ENCODE measurements around the gene CCDC34. TPM values are rescaled to one million over a fixed set of nuclear protein-coding genes. Genes with fewer than 3 reads are reported as not detected.

The CCDC34 gene
- polyA plus RNA-seq, 1 experiment: 1.8 TPM

DNA sequence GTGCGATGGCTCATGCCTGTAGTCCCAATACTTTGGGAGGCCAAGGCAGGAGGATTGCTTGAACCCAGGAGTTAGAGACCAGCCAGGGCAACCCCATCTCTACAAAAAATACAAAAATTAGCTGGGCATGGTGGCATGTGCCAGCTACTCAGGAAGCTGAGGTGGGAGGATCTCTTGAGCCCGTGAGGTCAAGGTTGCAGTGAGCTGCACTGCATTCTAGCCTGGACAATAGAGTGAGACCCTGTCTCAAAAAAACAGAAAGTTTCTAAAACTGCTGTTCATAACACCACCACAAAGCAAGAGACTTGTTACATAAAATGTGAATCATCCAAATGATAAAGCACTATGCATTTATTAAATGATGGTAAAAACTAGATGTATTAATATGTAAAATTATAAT lies 40.2 kb upstream of the CCDC34 start:
- POLR2A ChIA-PET: no interaction called here

DNA sequence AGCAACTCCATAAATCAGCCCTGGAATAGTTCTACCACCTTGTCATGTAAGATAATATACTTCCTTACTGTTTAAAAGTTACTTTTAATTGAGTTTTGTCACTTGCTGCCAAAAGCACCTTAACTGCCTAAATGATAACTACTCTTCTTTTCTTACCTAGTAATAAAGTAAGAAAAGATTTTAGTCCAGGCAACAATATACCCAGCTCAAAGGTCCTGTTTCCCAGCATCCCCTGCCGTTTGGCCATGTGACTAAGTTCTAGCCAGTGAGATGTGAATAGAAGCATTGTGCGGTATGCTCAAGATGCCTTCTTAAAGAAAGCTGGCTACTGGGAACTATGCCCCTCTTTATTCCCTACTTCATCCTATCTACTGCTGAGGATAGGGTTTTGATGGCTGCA lies 39.4 kb upstream of the CCDC34 start:
- POLR2A ChIA-PET: no interaction called here
- no peaks in the 10 kb centered on the region for H3K36me3 ChIP-seq (ENCODE audit: control insufficient read depth, insufficient read depth, low read length)
- CTCF ChIA-PET: no interaction called here
- no peak for DNase-seq (ENCODE audit: low read depth)
- TF ChIP-seq, protein P1, sequence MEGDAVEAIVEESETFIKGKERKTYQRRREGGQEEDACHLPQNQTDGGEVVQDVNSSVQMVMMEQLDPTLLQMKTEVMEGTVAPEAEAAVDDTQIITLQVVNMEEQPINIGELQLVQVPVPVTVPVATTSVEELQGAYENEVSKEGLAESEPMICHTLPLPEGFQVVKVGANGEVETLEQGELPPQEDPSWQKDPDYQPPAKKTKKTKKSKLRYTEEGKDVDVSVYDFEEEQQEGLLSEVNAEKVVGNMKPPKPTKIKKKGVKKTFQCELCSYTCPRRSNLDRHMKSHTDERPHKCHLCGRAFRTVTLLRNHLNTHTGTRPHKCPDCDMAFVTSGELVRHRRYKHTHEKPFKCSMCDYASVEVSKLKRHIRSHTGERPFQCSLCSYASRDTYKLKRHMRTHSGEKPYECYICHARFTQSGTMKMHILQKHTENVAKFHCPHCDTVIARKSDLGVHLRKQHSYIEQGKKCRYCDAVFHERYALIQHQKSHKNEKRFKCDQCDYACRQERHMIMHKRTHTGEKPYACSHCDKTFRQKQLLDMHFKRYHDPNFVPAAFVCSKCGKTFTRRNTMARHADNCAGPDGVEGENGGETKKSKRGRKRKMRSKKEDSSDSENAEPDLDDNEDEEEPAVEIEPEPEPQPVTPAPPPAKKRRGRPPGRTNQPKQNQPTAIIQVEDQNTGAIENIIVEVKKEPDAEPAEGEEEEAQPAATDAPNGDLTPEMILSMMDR (IDR thresholded peaks at IDR 0.05; ENCODE audit: insufficient read depth, low read depth, low read length): no peak
- no peaks in the 10 kb centered on the region for H3K27me3 ChIP-seq (ENCODE audit: control insufficient read depth, insufficient read depth, low read length)
- no peak overlapping the region for H3K4me3 ChIP-seq (ENCODE audit: low read depth, low read length)

More for the DNA sequence above, 40.2 kb upstream of the CCDC34 start:
- TF ChIP-seq, protein P1 (IDR thresholded peaks at IDR 0.05; ENCODE audit: insufficient read depth, low read depth, low read length): no peak
- DNase-seq (ENCODE audit: low read depth): no peak
- no peaks in the 10 kb centered on the region for H3K36me3 ChIP-seq (ENCODE audit: control insufficient read depth, insufficient read depth, low read length)
- CTCF ChIA-PET: no interaction called here
- H3K4me3 ChIP-seq (ENCODE audit: low read depth, low read length): no peak overlapping the region
- no peaks in the 10 kb centered on the region for H3K27me3 ChIP-seq (ENCODE audit: control insufficient read depth, insufficient read depth, low read length)

GRCh38 chr11:27401833-27402316 lies 38.9 kb upstream of the CCDC34 start:
- ChIA-PET POLR2A (no interaction called here), CTCF (interaction anchor here (0.6 kb wide), 2 partner anchors 150 to 1770 kb away, joined by 3 read pairs; no protein-coding TSS in a partner anchor)
- no peak for DNase-seq (ENCODE audit: low read depth)
- Histone ChIP-seq H3K36me3 (ENCODE audit: control insufficient read depth, insufficient read depth, low read length) (no peaks in the 10 kb centered on the region), H3K4me3 (ENCODE audit: low read depth, low read length) (no peak overlapping the region), H3K27me3 (ENCODE audit: control insufficient read depth, insufficient read depth, low read length) (no peaks in the 10 kb centered on the region)
- TF ChIP-seq, protein P1 (IDR thresholded peaks at IDR 0.05; ENCODE audit: insufficient read depth, low read depth, low read length): no peak

DNA sequence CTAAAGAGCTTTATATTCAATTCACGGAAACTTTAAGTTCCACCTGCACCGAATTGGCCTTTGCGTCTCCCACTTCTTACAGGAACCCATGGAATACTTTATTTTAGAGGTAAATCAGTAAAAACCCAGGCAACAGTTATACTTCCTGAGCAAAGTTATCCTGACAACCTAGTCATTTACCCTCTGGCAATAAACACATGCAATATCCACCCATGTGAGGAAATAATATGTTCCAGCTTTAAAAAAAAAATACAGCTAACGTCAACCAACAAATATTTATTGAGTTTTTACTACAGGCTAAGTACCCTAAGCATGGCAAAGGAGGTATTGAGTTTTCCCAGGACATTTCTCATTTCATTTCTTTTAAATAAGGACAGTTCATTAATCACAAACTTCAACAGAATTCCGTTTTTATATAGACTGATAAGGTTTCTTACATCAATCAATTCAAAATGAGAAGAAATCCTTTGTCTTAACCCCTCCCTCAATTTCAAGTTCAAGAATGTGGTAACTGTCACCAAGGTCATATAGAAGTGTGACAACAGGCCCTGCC lies 38.3 kb upstream of the CCDC34 start:
- TF ChIP-seq, protein P1 (IDR thresholded peaks at IDR 0.05; ENCODE audit: insufficient read depth, low read depth, low read length): no peak
- Histone ChIP-seq H3K4me3 (ENCODE audit: low read depth, low read length) (no peak overlapping the region), H3K36me3 (ENCODE audit: control insufficient read depth, insufficient read depth, low read length) (no peaks in the 10 kb centered on the region), H3K27me3 (ENCODE audit: control insufficient read depth, insufficient read depth, low read length) (no peaks in the 10 kb centered on the region)
- DNase-seq (ENCODE audit: low read depth): peak; percentile 66
- POLR2A ChIA-PET: no interaction called here
- CTCF ChIA-PET: interaction anchor here (0.6 kb wide), 2 partner anchors 150 to 1770 kb away, joined by 3 read pairs; no protein-coding TSS in a partner anchor

DNA sequence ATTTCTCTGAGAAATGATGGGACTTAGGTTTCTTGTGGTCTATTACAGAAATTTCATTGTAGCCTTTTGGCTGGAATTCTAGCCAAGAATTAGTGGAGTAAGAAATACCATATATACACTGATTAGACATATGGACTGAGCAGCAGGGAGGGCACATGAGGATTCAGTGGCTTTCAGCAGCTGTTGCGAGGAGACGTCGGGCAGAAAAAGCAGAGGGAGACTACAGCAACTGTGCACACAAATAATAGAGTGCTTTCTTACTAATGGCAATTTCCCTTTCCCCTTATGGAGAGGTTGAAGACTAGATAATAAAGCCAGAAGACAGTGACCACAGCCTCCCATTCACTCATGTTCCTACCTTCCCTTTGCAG lies 35.4 kb upstream of the CCDC34 start:
- DNase-seq (ENCODE audit: low read depth): no peak
- Histone ChIP-seq H3K4me3 (ENCODE audit: low read depth, low read length) (no peak overlapping the region), H3K27me3 (ENCODE audit: control insufficient read depth, insufficient read depth, low read length) (no peaks in the 10 kb centered on the region), H3K36me3 (ENCODE audit: control insufficient read depth, insufficient read depth, low read length) (no peaks in the 10 kb centered on the region)
- POLR2A ChIA-PET: no interaction called here
- CTCF ChIA-PET: no interaction called here
- TF ChIP-seq, protein P1 (IDR thresholded peaks at IDR 0.05; ENCODE audit: insufficient read depth, low read depth, low read length): no peak
